IPS-NIHi11 (cell line): ENCODE measurements around the gene GKAP1.
"Not testable (repeated sequence)": the region's sequence is repeated elsewhere in the genome, so short reads cannot be mapped to it uniquely, and the experiment has no call there.

Experiments
- DNase-seq: peaks from one replicate; pipeline ENCODE4 v3.0.0; 2012; ENCODE audit warnings: mixed read lengths, low spot score

The GKAP1 gene

DNA sequence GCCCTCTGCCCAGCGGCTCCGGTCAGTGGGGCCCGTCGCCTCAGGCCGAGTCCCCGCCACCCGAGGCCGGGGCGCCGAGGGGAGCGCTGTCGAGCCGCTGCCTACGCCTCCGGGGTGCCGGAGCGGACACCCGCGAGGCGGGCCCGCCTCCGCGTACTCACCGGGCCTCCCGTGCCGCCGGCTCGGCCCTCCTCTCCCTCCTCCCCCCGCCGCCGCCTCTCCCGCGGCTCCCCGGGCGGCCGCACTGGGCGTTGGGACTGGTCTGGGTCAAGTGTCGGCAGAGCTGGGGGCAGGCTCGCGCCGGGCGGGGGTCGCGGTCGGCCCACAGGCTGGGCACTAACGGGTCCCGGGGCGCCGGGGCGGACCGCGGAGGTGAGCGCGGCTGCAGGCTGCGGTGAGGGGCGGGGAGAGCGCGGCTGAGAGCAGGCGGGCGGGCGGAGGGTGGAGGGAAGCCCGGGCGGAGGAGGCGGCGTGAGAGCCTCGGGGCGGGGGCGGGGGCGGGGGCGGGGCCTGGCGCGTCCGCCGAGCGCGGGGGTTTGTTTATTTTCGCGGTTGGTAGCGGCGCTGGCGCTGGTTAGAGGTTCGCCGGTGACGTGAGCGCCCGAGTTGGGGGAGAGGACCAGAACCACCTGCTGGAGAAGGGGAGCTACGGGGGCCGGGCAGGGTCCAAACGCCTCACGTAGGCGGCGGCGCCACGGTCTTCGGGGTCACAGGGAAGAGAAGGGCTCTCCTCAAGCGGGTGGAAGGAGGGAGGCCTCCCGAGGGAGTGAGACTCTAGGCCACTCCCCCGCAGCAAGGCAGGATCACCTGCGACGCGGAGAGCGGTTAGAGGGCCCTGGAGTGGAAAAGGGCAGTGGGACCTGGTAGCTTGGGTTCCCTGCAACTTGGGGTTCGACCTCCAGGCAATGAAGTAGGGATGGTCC lies at the start of gene GKAP1:
Gene GKAP1 (minus strand): TSS at position 414 of the 923 bp plus-strand sequence. CDS start 11,252 bp downstream, outside the sequence.
- DNase-seq, result peak; percentile 84

- DNase-seq, result not testable (repeated sequence)
Observed at GRCh38 chr9:83849895-83850294, 32.3 kb upstream of the GKAP1 start.

DNA sequence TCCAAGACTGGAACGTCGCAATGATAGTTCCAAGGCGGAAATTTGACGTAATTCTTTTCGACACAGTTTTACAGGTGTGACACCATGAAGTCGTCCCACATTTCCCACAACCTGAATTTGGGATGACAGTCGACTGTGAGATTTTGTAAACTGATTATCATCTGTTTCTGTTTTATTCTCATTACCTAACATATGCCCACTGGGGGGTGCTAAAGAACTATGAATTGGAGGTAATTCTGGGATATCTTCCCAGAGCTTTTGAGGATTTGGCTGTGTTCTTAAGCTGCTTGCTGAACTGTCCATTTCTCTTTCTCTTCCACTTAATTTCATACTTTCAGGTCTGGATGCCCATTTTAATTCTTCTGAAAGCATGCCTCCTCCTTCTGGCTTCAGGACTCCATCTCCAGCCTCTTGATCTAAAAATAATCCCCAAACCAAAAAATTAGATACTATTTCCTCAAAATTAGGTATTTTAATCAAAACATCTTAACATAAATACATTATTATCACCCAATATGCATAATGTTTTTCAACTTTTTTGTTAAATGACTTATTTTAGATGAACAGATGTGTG lies 19.6 kb upstream of the GKAP1 start:
- DNase-seq, result not testable (repeated sequence)

DNA sequence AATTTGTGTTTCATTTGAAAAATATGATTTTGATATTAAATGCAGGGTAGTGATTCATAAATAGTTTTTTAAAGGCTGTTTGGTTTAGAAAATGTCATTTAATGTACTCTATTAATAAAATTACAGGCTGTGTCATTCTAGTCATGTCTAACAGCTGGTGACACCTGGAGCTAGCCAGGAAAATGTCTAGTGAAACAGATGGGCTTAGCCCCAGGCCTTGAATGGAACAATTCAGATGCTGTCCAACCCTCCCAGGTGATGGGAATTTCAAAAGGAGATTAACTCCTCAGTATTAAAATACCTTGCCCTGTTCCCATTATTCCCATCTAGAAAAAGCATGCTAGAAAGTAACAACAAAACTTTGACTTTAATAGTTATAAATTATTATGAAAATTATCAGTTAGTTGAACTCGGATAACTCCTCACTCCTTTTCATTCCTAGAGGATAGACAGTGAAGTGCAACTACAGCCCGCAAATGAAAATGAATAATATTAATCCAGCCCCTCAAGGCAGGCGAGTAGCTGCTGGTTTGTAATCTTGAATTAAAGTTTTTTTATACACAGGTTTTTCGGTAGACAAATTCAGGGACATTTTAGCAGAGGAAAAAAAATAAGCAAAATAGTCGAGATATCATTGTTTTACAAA lies 13.0 kb upstream of the GKAP1 start:
- not testable (repeated sequence) for DNase-seq

GRCh38 chr9:83824986-83825623 lies 7.5 kb upstream of the GKAP1 start:
- not testable (repeated sequence) for DNase-seq

DNA sequence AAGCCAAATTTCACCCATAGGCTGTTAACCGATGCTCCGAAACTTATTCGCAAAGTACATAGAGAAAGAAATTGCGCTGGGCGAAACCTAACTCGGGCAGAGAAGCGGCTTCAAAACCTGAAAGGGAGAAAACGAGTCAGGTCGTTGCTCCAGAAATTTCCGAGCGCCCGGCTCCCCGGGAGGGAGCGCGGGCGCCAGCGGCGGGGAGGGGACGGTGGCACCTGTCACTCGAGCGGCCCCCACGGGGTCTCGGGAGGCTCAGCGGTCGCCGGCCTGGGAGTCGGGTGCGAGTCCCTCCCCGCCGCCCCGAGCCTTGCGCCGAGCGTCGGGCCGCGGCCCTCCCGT lies 586 bp downstream of the GKAP1 start:
- peak; percentile 4 for DNase-seq

GRCh38 chr9:83815120-83815519 lies 2.4 kb downstream of the GKAP1 start:
- DNase-seq, result not testable (repeated sequence)

DNA sequence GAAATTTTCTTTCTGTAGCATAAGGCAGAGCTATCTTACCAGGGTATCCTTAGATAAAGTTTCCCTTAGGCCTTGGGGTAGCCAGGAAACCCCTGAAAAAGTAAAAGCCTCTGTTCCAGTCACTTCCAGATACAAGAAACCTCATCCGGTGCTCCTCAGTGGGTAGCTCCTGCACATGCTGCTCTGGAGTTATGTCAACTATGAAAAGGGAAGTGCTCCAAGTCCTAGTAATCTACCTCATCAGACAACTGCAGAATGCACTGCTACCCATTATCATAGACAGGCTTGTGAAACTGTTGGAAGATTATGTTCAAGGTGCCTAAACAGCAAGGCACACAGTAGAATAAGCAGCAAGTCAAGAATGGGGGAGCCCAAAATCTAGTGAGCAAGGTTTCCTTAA lies 8.4 kb downstream of the GKAP1 start:
- not testable (repeated sequence) for DNase-seq

GRCh38 chr9:83804454-83804853 lies 13.1 kb downstream of the GKAP1 start:
- DNase-seq, result not testable (repeated sequence)

GRCh38 chr9:83803941-83804340 lies 13.6 kb downstream of the GKAP1 start:
- not testable (repeated sequence) for DNase-seq

DNA sequence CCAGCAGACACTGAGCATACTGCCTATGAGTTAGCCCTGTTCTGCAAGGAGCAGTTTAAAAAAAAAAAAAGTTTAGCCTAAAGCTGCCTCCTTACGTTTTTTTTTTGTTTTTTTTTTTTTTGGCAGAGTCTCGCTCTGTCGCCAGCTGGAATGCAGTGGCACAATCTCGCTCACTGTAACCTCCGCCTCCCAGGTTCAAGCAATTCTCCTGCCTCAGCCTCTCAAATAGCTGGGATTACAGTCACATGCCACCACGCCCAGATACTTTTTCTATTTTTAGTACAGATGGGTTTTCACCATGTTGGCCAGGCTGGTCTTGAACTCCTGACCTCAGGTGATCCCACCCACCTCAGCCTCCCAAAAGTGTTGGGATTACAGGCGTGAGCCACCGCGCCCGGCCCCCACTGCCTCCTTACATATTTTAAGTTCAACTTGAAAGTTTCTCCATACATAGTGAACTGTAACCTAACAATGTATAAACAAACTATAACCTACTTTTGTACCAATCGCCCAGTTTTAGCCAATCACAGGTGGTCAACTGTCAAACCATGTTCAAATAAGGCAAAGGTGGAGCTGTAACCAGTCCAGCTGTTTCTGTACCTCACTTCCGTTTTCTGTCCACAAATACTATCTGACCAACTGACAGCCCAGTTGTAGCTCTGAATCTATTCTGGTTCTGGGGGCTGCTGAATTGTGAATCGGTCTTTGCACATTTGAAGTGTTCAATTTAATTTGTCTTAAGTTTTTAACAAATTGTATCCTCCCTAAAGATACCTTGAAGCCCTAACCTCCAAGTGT lies 17.1 kb downstream of the GKAP1 start:
- no peak for DNase-seq

DNA sequence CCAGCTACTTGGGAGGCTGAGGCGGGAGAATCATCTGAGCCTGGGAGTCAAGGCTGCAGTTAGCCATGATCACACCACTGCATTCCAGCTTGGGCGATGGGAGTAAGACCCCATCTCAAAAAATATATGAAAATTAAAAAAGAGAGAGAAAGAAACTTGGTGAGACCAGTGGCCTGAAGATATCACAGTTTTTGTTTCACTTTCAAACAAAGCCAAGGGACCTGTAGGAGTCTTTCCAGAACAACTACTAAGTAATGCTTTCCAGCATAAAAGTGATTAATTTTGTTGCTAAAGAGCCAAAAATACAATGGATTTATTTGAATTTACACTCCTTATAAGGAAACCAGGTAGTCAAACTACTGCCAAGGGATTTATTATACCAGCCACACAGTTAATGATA lies 23.5 kb downstream of the GKAP1 start:
- DNase-seq, result no peak

GRCh38 chr9:83792746-83793145 lies 24.8 kb downstream of the GKAP1 start:
- no peak for DNase-seq

- no peak for DNase-seq
Observed at GRCh38 chr9:83778164-83778563, 39.4 kb downstream of the GKAP1 start.

- DNase-seq, result no peak
Observed at GRCh38 chr9:83775932-83776331, 41.6 kb downstream of the GKAP1 start.

DNA sequence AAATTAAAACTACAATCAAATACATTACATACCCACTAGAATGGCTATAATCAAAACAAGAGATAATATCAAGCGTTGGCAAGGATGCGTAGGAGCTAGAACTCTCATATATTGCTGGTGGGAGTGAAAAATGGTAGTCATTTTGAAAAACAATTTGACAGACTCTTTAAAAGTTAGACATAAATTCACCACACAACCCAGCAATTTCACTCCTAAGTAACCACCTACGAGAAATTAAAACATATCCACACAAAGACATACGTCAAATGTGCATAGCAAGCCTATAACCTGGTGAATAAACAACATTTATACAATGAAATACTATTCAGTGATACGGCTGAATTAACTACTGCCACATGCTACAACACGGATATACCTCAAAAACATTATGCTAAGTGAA lies 44.7 kb downstream of the GKAP1 start:
- DNase-seq, result no peak

DNA sequence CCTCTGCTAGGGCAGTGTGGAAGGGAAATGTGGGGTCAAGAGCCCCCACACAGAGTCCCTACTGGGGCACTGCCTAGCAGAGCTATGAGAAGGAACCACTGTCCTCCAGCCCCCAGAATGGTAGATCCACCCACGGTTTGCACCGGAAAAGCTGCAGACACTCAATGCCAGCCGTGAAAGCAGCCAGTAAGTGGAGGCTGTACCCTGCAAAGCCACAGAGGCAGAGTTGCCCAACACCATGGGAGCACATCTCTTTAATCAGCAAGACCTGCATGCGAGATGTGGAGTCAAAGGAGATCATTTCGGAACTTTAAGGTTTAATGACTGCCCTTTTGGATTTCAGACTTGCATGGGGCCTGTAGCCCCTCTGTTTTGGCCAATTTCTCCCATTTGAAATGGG lies 52.2 kb downstream of the GKAP1 start:
- DNase-seq, result no peak

- DNase-seq, result no peak
Observed at GRCh38 chr9:83754383-83754977, 63.1 kb downstream of the GKAP1 start.

- DNase-seq, result no peak
Observed at GRCh38 chr9:83749706-83750105, 67.9 kb downstream of the GKAP1 start.

- DNase-seq, result no peak
Observed at GRCh38 chr9:83744206-83744605, 73.4 kb downstream of the GKAP1 start.

DNA sequence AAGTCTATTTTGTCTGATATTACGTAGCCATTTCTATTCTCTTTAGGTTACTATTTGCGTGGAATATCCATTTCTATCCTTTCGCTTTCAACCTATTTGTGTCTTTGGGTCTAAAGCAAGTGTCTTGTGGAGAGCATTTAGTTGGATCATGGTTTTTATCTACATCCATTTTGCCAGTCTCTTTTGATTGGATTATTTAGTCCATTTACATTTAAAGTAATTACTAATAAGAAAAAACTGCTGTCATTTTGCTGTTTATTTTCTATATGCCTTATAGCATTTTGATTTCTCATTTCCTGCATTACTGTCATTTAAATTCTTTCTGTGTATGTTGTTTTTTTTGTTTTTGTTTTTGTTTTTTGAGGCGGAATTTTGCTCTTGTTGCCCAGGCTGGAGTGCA lies 83.8 kb downstream of the GKAP1 start:
- no peak for DNase-seq
